GM19099 (cell line): Measurements from ENCODE around the gene NCS1.
A peak's percentile ranks its signal among the peaks of the same experiment; 100 is the strongest.

Experiments
- POLR2A ChIP-seq: IDR thresholded peaks from 3 replicates; pipeline ENCODE4 v1.6.1; 2011; ENCODE audit warnings: low read depth; ENCODE audit not compliant: insufficient read length; ENCODE audit errors: extremely low read depth

NCS1 gene

GRCh38 chr9:130172161-130172857, at the start of gene NCS1:
NCS1 (plus strand) TSS chr9:130172404; CDS start chr9:130172664, 260 bp downstream.
- no peak for TF ChIP-seq POLR2A

GRCh38 chr9:130122456-130122855, 49.7 kb upstream of the NCS1 start:
- no peak for TF ChIP-seq POLR2A

- no peak for TF ChIP-seq POLR2A
Measured at GRCh38 chr9:130124085-130124860, 47.9 kb upstream of the NCS1 start.

DNA sequence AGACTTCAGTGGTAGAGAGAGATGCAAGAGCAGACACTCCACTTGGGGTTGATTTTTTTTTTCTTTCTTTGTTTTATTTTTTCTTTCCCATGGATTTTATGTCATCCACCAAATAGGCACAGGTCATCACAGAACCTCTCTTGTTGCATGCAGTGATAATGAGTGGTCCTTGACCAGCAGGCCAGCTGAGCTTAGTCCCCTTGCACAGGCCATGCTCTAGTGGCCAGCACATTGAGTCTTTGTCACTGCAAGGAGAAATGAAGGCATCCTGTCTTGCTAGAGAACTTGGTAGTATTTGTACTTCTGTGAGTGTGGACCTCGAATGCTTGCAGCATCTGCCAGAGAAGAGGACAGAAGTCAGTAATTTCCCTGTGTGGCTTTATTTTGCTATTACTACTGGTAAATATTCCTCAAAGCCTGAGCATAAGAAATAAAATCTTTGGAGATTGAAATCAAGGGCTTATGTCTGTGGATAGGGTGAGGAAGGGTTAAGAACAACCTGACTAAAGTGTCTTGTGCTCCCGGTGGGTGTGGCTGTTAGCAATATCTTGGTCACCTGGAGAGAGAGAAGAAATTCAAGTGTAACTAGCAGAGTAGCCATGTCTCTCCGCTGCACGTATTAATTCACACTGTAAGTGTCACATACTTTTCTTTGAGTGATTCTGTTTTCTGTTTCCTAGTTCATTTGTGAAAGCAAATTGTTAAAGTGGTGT, 45.3 kb upstream of the NCS1 start:
- no peak for TF ChIP-seq POLR2A

GRCh38 chr9:130128251-130128650, 44.0 kb upstream of the NCS1 start:
- TF ChIP-seq POLR2A: peak; percentile 48

DNA sequence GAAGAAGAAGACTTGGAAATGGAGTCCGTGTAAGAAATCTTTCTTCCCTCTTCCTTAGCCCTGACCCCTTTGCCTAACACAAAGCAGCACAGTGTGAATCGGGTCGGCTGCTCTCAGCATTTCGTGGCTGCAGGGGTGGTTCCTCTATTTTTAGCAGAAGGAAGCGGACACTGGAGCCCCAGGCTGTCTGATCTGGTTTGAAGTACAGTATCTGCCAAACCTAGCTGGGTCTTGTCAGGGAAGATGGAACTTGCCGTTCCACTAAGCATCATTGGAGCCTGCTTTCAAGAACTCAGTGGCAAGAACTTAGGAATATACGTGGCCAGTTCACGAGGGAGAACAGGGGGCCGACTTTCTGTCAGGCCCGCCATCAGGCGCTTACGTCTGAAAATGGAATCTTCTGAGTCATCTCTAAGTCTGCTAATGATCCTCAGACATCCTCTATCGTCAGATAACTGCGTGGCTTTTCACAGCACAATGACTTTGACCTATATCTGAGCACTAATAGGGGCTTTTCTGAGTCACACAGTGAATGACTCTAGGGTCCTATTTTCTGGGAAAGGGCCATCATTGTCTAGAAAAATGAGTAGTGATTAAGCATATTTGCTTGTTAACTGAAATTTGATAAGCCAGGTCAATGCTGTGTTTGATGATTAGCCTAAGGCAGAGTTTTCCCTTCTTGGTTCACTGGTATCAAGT, 43.3 kb upstream of the NCS1 start:
- TF ChIP-seq POLR2A: no peak

DNA sequence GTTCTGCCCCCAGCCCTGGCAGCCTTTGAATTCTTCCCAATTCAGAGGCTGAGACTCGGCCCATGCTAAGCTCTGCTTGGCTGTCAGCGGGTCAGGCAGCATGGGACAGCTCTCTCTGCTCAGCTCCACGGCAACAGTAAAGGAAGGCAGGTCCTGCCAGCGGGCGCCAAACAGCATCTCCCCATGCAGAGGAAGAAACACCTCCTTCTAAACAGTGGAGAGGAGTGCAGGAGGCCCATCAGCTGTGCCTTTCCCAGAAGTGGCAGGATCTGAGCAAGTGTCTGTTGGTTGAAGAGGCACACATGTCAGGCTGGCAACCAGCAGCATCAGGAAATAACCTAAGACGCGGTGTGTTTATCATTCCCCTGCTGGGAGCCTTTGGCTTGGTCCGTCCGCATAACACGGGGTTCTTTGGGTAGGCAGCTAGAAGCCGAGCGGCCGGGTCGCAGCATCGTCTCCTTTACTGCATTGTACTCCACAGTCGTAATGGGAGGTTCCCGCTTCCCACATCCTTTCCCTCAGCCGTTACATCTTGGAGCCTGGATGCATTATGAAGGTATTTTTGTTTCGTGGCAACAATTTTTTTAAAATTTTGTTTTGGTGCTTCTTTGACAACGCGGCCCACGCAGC, 42.7 kb upstream of the NCS1 start:
- TF ChIP-seq POLR2A: no peak

DNA sequence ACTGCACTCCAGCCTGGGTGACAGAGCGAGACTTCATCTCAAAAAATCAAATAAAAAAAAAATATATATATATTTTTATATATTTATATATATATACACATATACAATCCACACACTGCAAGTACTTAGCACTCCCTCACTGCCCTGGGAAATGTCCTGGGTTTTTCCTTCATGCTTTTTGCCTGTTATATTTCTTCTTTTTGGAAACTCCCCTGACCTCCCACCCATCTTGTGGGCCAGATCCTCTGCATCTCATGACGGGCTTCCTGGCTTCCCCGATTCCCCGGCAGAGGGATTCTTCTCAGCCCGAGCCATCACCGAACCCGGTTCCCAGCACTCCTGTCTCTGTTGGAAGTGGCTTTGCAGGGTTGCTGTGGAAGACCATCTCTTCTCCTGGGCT, 39.5 kb upstream of the NCS1 start:
- TF ChIP-seq POLR2A: no peak

GRCh38 chr9:130137081-130137640, 35.0 kb upstream of the NCS1 start:
- TF ChIP-seq POLR2A: no peak

DNA sequence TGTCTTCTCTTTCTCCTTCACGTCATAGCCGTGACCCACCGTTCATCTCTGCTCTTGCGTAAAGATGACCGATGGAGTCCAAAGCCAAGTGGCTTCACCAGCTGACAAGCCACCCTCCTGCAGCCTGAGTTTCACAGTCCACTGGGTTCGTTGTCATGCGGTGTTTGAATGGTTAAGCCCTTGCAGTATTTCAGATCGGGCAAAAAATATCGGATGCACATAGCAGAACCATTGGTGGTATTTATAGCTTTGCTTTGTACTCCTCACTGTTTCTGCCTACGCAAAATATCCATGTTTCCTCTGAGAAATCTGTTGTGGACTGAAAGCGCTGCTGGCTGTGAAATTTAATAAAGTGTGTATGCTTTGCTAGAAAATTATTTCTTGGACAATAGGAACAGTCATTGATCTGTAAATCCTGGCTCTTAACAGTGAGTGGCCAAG, 34.5 kb upstream of the NCS1 start:
- no peak for TF ChIP-seq POLR2A

GRCh38 chr9:130138171-130138653, 34.0 kb upstream of the NCS1 start:
- no peak for TF ChIP-seq POLR2A

GRCh38 chr9:130138791-130139190, 33.4 kb upstream of the NCS1 start:
- no peak for TF ChIP-seq POLR2A

DNA sequence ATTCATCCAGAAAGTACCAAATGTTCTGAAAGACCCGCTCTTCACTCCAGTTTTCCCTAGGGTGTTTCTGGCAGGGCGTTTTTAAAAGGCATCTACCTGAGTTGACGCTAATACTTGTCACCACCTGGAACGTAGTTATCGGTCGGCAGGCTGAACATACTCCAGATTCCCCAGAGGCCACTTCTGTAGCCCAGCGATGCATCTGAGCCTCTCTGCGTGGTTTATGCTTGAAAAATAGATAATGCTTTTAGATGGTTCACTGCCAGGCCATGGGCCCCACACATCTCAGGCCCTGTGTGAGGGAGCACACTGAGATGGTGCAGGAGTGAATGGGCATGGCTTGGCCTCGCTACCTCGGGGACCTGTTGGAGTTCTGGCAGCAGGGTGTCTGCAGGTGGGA, 33.0 kb upstream of the NCS1 start:
- TF ChIP-seq POLR2A: no peak

DNA sequence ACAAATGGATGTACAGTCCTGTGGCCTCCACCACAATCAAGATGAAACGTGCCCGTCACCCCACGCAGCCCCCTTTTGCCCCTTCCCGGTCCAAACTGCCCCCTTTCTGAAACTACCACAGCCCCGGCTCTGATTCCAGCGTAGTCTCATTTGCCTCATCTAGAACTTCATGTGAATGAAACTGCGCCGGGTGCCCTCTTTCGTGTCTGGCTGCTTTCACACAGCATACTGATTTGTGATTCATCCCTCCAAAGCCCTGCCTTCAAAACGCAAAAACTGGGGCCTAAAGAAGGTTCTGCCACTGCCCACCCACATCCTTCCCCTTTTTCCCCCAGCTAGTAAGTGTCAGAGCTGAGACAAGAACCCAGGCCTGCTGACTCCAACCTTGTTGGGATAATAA, 31.5 kb upstream of the NCS1 start:
- no peak for TF ChIP-seq POLR2A

- no peak for TF ChIP-seq POLR2A
Measured at GRCh38 chr9:130142056-130142455, 30.1 kb upstream of the NCS1 start.

DNA sequence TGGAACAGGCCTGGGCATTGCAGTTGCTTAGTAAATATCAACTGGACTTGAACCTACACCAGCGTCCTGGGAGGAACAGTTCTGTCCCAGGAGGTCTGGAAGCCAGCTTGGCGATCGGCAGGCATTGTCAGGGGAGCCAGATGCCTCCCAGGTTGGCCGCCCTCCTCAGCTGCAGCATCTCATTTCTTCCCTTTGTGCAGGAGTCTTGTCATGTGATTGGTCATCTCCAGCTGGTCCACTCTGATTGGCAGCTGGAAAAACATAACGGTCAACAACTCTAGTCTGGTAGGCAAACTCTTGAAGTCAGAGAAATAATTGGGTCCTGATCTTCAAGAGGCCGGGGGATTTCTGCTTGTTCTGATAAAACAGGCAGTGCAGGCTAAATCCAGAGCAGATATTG, 29.6 kb upstream of the NCS1 start:
- TF ChIP-seq POLR2A: no peak
